PC-3 (cell line): ENCODE measurements around the gene TBC1D24.

Source experiments
- EZH2 ChIP-seq: fragments of 300-600 bp; sonication (generic); IDR thresholded peaks from one replicate; pipeline ENCODE4 v1.6.1; 2017; ENCODE audit warnings: antibody characterized with exemption, mild to moderate bottlenecking, low read length; ENCODE audit not compliant: unreplicated experiment
- EZH2phosphoT487 ChIP-seq: fragments of 300-600 bp; sonication (generic); IDR thresholded peaks from 2 replicates; pipeline ENCODE4 v1.6.1; 2018; ENCODE audit warnings: mild to moderate bottlenecking, antibody characterized with exemption, low read length, borderline replicate concordance

DNA sequence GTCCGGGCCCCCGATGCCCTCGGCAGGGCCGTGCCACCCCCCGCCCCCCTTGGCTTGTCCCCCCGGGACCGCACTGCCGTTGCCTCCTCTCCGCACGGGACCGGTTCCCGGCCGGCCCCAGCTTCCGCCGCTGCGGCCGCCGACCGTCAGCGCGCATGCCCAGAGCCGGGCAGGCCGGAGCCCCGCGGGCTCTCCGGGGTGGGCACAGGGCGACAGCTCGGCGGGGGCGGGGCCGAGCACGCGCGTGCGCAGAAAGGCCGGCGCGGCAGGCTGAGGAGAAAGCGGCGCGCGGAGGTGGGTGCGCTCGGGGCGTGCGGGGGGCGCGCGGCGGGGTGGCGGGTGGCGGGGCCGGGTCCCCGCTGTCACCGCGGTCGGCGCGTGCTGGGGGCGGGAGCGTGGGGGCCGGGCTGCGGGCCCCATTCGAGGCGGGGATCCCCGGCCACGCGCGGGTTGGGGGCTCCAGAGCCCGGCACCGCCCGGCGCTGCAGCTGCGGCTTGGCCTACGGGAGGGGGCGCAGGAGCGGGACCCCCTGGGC, at the start of gene TBC1D24:
- TF ChIP-seq EZH2phosphoT487 (no peak), EZH2 (no peak)
